HFF-Myc (cell line): ENCODE results near the gene ADAM22.
A peak's percentile ranks its signal among the peaks of the same experiment; 100 is the strongest.

Source experiments
- DNase-seq: peaks from one replicate; pipeline ENCODE4 v3.0.0-alpha.2; 2011; ENCODE audit warnings: low read depth; ENCODE audit errors: extremely low read depth
- H3K4me3 ChIP-seq: replicated peaks from 2 replicates; pipeline ENCODE4 v1.5.1; 2011; ENCODE audit warnings: low read depth, mild to moderate bottlenecking, control low read depth, low read length
- CTCF ChIP-seq: IDR thresholded peaks from 2 replicates; pipeline ENCODE4 v1.5.1; 2012; ENCODE audit warnings: mild to moderate bottlenecking, low read depth, low read length, control low read depth; ENCODE audit errors: missing control alignments

ADAM22 gene

GRCh38 chr7:88111140-88111743 lies 177.2 kb downstream of the ADAM22 start:
- no peak for DNase-seq
- no peak overlapping the region for H3K4me3 ChIP-seq
- peak; percentile 18 for TF ChIP-seq CTCF

GRCh38 chr7:88111954-88112471 lies 178.0 kb downstream of the ADAM22 start:
- no peak for TF ChIP-seq CTCF
- no peak for DNase-seq
- H3K4me3 ChIP-seq = no peak overlapping the region

- no peak for TF ChIP-seq CTCF
- no peak overlapping the region for H3K4me3 ChIP-seq
- DNase-seq = no peak
Observed at GRCh38 chr7:88115258-88115796, 181.3 kb downstream of the ADAM22 start.

- H3K4me3 ChIP-seq = no peak overlapping the region
- no peak for TF ChIP-seq CTCF
- DNase-seq = no peak
Observed at GRCh38 chr7:88115816-88116215, 181.8 kb downstream of the ADAM22 start.

GRCh38 chr7:88116235-88116795 lies 182.3 kb downstream of the ADAM22 start:
- no peak for TF ChIP-seq CTCF

GRCh38 chr7:88117325-88117724 lies 183.3 kb downstream of the ADAM22 start:
- TF ChIP-seq CTCF = no peak
- no peak overlapping the region for H3K4me3 ChIP-seq
- no peak for DNase-seq

More at GRCh38 chr7:88116235-88116795, 182.3 kb downstream of the ADAM22 start:
- no peak for DNase-seq
- H3K4me3 ChIP-seq = no peak overlapping the region
